GM19035 (cell line): ENCODE measurements around the gene OBI1.

ENCODE experiments used
- ATAC-seq: cut with Tn5 transposase; IDR thresholded peaks from one replicate; pipeline ENCODE4 v1.9.1; 2021; ENCODE audit not compliant: unreplicated experiment

OBI1 gene

GRCh38 chr13:78592584-78592983, 66.4 kb downstream of the OBI1 start:
- ATAC-seq = no peak

GRCh38 chr13:78589206-78589605, 69.7 kb downstream of the OBI1 start:
- no peak for ATAC-seq

GRCh38 chr13:78587395-78587794, 71.6 kb downstream of the OBI1 start:
- ATAC-seq = no peak

GRCh38 chr13:78586706-78587105, 72.2 kb downstream of the OBI1 start:
- ATAC-seq = no peak

- no peak for ATAC-seq
Measured at GRCh38 chr13:78576261-78576660, 82.7 kb downstream of the OBI1 start.

- ATAC-seq = no peak
Measured at GRCh38 chr13:78572459-78572858, 86.5 kb downstream of the OBI1 start.

GRCh38 chr13:78569029-78569428, 89.9 kb downstream of the OBI1 start:
- ATAC-seq = no peak

GRCh38 chr13:78566631-78567030, 92.3 kb downstream of the OBI1 start:
- no peak for ATAC-seq
